ENCODE measurements around the gene TIRAP.

TIRAP gene

DNA sequence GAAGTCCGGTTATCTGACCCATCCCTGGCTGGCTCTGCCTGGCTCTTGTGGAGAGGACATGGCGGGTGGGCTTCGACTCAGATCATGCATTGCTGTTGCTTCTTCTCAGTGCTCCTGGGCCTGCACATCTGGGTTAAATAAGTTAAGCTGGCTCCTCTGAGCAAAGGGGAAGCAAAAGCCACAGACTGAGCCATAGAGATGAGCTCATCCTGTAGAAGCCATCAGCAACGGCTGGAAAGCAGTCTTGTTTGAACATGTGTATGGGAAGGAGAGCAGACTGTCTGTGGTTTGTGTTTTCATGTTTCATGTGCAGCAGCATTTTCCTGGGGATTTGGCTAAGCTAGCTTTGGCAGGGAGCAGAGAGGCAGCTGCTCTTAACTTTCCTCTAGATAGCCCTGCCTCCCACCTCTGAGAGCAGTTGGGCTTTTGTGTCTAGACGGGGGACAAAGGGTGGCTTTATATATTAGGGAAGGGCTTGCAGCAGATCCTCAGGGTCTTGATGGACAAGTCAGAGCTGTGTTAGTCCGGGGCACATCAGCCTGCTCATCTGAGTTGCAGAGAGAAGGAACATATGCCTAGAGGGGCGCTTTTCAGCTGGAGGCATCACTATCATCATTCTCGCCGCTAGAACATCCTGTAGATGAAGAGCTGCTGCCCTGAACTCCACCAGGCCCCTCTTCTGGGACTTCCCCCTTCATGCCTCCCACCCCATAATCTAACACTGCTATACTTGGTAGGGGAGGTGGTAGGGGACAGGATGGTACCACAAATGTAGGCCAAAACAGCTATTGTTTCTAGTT lies 35.9 kb downstream of the TIRAP start:
- DNase-seq (ENCODE audit: insufficient read length, low spot score) (no peak), FAIRE-seq (no peak)

DNA sequence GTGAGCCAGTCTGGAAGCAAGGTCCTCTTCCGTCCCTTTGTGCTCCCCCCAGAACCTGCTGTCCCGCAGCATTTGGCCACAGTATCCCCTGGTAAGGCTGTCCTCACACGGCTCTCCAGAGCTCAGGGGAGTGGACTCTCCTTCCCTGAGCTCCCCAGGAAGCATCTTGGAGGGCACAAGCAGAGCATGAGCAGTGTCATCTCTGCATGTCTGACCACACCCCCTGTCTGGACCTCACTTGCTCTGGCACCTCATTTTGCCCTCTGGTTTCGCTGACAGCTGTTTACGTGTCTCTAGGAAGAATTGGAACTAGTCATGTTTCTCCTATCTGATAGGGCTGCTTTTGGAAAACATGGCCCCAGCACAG lies 36.5 kb downstream of the TIRAP start:
- DNase-seq (ENCODE audit: insufficient read length, low spot score), result no peak
- FAIRE-seq, result no peak

- DNase-seq (ENCODE audit: insufficient read length, low spot score), result no peak
- no peak for FAIRE-seq
Measured at GRCh38 chr11:126322996-126323395, 40.1 kb downstream of the TIRAP start.

DNA sequence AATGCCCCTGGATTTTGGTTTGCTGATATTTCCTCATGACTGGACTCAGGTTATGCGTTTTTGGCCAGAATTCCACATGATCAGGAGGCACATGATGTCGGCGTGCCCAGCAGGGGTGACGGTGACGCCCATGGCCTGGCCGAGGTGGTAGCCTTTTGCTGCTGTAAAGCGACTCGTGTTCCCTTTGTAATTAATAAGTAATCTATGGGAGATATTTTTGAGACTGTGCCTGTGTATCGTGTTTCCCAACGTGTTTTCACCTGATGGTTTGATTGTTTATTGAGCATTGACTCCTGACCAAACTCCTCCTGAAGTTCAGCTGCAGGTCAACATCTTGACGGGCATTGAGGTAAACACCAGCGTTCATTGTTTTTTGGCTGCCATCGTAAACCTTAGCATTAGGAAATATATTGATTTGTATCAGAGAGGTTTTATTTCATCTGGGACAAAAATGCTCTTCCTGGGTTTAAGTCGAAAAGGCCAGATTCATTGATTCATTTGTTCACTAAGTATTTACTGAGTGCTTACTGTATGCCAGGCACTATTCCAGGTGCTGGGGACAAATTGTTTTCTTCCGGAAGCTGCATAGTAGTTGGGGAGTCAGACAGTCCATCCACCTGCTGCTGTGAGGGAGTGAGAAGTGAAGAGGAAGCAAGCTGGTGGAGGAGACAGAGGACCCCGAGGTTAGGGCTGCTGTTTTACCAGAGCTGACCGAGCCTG lies 44.5 kb downstream of the TIRAP start:
- no peak for DNase-seq (ENCODE audit: insufficient read length, low spot score)
- no peak for FAIRE-seq

- FAIRE-seq (no peak), DNase-seq (ENCODE audit: insufficient read length, low spot score) (no peak)
Measured at GRCh38 chr11:126328001-126328390, 45.1 kb downstream of the TIRAP start.

DNA sequence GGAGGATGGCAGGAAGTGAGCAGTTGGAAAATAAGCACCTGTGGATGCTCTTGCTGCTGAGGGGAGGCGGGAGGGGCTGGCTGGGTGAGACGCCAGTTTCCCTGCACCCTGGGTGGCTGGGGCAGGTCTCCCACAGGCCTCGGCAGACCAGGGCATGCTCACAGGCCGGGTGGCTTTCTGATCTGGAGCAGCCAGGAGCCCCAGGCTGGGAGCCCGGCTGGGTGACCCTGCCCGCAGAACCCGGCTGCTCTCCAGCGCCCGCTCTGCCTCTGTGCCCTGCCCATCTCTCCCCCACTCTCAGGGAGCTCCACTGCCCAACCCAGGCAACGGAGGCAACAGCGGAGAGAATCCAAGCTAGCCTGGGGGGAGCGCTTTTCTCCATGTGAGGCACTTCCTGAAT lies 45.6 kb downstream of the TIRAP start:
- FAIRE-seq, result no peak

GRCh38 chr11:126328938-126329643 lies 46.2 kb downstream of the TIRAP start:
- FAIRE-seq (no peak), DNase-seq (ENCODE audit: insufficient read length, low spot score) (no peak)

More for the DNA sequence above, 45.6 kb downstream of the TIRAP start:
- DNase-seq (ENCODE audit: insufficient read length, low spot score), result no peak

- FAIRE-seq, result no peak
Measured at GRCh38 chr11:126329644-126330211, 46.8 kb downstream of the TIRAP start.

DNA sequence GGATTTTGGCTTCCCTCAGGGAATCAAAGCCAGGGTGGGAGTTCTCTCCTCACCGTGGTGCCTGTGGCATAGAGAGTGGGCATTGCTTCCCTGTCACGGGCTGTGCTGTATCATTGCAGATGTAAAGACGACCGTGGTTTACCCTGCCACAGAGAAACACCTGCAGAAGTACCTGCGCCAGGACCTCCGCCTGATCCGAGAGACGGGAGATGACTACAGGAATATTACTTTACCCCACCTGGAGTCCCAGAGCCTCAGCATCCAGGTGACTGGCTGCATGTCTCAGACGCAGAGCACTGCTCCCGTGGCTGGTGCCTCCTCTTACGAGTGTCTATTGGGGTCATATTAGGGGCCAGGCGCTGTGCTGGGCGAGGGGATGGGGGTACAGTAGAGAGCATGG lies 48.4 kb downstream of the TIRAP start:
- FAIRE-seq, result no peak
- DNase-seq (ENCODE audit: insufficient read length, low spot score), result no peak

More at GRCh38 chr11:126329644-126330211, 46.8 kb downstream of the TIRAP start:
- no peak for DNase-seq (ENCODE audit: insufficient read length, low spot score)

DNA sequence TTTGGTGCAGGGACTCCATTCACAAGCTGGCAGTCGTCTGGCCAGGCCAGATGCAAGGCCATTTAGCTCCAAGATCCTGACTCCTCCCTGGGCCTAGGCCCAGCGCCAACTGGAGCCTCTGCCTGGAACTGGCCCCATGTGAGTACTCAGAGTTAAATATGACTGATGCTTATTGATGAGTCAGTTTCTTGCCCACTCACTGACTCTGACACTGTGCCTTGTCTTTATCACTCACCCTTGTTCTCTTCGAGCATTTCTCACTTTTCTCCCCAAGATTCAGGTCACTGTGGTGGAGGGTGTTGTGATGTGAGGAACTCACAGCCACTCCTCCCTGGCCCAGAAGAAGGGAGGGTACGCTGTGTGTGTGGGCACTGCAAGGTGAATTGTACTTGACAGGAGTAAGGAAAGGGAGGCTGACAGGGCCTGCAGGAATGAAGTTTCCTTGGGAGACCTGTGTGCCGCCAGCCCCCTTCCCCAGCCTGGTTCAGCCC lies 49.4 kb downstream of the TIRAP start:
- no peak for FAIRE-seq
- DNase-seq (ENCODE audit: insufficient read length, low spot score), result peak; percentile 71

DNA sequence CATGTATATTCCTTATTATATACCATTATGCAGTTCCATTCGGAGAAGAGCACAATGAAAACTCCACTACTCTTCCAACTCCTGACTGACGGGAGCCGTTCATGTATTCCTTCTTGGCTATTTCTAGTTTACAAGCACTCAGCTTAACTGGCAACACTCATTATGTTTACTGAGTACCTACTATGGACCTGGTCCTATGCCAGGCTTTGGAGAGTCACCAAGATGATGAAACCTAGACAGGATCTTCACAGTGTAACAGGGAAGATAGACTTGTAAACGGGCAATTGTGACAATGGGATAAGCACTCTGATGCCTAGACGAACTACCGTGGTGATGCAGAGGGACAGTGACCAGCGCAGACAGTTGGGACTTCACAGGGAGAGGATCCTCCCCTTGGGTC lies 50.2 kb downstream of the TIRAP start:
- DNase-seq (ENCODE audit: insufficient read length, low spot score), result no peak
- no peak for FAIRE-seq

DNA sequence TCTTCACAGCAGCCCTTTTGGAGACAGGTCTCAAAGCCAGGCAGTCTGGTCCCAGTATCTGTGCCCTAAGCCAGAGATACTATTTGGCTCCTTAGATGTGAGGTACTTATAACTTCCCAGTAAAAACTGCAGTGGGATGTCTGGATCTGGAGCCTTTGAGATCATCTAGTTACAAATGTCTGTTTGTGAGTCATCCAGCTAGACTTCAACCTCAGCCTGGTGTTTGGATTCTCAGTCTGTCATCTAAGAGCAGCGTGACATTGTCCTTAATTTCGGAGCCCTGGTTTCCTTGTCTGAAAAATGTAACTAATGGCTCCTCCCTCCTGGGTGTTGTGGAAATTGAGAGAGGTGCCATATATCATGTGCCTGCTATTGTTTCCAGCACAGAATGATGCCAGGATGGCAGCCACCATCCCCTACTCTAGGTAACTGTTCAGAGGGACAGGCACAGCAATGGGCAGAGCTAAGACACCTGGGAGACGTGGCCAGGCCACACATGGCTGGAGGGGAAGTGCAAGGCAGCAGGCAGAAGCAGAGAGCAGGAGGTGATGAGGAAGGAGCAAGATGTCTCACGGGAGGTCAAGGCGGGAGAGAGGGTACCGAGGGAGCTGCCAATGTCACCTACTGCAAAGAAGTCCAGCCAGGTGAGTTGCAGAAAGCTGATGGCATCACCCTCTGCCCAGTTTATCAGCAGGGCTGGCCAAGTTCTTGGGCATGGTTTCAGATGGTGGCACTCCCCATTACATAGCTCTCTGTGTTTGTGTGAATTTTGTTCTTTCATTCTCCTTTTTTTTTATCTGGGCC lies 52.0 kb downstream of the TIRAP start:
- DNase-seq (ENCODE audit: insufficient read length, low spot score), result no peak
- no peak for FAIRE-seq

GRCh38 chr11:126335463-126335760 lies 52.5 kb downstream of the TIRAP start:
- no peak for DNase-seq (ENCODE audit: insufficient read length, low spot score)
- no peak for FAIRE-seq

GRCh38 chr11:126336138-126336541 lies 53.2 kb downstream of the TIRAP start:
- DNase-seq (ENCODE audit: insufficient read length, low spot score) (no peak), FAIRE-seq (no peak)

GRCh38 chr11:126336671-126337101 lies 53.8 kb downstream of the TIRAP start:
- FAIRE-seq (no peak), DNase-seq (ENCODE audit: insufficient read length, low spot score) (no peak)

DNA sequence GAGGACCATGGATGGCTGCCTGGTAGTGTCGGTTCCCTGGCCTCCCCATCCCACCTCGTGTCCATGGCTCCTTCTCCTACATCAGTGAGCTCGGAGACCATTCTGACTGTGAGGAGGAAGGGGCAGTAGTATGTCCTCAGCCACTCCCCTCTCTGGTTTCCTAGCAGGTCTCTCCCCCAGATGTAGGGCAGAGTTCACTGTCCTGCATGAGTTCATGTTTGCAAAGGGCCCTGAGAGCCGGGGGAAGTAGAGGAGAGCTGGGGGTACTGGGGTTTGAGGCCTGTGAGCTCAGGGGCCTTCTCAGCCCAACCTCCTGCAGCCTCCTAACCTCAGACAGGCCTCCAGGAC lies 54.2 kb downstream of the TIRAP start:
- no peak for FAIRE-seq

GRCh38 chr11:126337474-126338241 lies 54.8 kb downstream of the TIRAP start:
- FAIRE-seq (no peak), DNase-seq (ENCODE audit: insufficient read length, low spot score) (no peak)

More for the DNA sequence above, 54.2 kb downstream of the TIRAP start:
- DNase-seq (ENCODE audit: insufficient read length, low spot score), result no peak

- FAIRE-seq (no peak), DNase-seq (ENCODE audit: insufficient read length, low spot score) (no peak)
Measured at GRCh38 chr11:126338346-126339055, 55.6 kb downstream of the TIRAP start.

Measured in HTR-8/SVneo (cell line).